ENCODE measurements around the gene DIPK1C.

GRCh38 chr18:74407888-74408287 is 49.2 kb downstream of the DIPK1C start:
- TF ChIP-seq CTCF (IDR thresholded peaks at IDR 0.05) = no peak
- no peak for TF ChIP-seq ZFX (IDR thresholded peaks at IDR 0.05; ENCODE audit: borderline replicate concordance)

All from 22Rv1 (cell line).